PFSK-1 (cell line): ENCODE measurements around the gene NBEA.

Source experiments
- FOXP2 ChIP-seq: optimal IDR thresholded peaks from 2 replicates; pipeline ENCODE3; 2011; ENCODE audit warnings: borderline replicate concordance, control low read depth, inconsistent platforms; ENCODE audit not compliant: insufficient read depth; ENCODE audit errors: extremely low read length, extremely low read depth
- POLR2AphosphoS5 ChIP-seq: IDR thresholded peaks from 2 replicates; pipeline ENCODE4 v1.6.1; 2012; ENCODE audit warnings: low read depth, mild to moderate bottlenecking, control low read depth, low read length, moderate library complexity
- SIN3A ChIP-seq: IDR thresholded peaks from 2 replicates; pipeline ENCODE4 v1.6.1; 2012; ENCODE audit warnings: mild to moderate bottlenecking, low read length, moderate library complexity, borderline replicate concordance; ENCODE audit not compliant: insufficient read depth
- TAF1 ChIP-seq: IDR thresholded peaks from 2 replicates; pipeline ENCODE4 v1.6.1; 2012; ENCODE audit warnings: low read length, control low read depth, borderline replicate concordance; ENCODE audit not compliant: insufficient read depth
- TF ChIP-seq, protein P1 (sequence below), 2 experiments: IDR thresholded peaks; 2 replicates each; pipeline versions ENCODE4 v1.6.1 to v1.8.0; 2011 to 2012; ENCODE audit warnings: low read depth in 2 of 2, low read length in 2 of 2, control low read depth in 1 of 2, inconsistent platforms in 1 of 2, mild to moderate bottlenecking in 1 of 2, moderate library complexity in 1 of 2; ENCODE audit not compliant: insufficient read depth in 1 of 2

NBEA gene

DNA sequence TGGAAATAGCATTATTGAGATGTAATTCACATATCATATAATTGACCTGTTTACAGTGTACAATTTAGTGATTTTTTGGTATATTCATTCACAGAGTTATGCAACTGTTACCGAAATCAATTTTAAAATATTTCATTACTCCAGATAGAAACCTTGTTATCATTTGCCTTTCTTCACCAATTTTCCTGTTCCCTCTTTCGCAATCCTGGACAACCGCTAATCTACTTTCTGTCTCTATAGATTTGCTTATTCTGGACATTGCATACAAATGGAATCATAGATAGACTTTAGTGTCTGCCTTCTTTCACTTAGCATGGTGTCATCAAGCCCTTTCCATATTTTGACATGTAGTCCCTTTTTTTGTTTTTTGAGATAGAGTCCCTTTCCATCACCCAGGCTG, 515.2 kb downstream of the NBEA start:
- TF ChIP-seq SIN3A, result no peak
- TF ChIP-seq POLR2AphosphoS5, result no peak
- no peak for TF ChIP-seq TAF1
- TF ChIP-seq, protein P1, sequence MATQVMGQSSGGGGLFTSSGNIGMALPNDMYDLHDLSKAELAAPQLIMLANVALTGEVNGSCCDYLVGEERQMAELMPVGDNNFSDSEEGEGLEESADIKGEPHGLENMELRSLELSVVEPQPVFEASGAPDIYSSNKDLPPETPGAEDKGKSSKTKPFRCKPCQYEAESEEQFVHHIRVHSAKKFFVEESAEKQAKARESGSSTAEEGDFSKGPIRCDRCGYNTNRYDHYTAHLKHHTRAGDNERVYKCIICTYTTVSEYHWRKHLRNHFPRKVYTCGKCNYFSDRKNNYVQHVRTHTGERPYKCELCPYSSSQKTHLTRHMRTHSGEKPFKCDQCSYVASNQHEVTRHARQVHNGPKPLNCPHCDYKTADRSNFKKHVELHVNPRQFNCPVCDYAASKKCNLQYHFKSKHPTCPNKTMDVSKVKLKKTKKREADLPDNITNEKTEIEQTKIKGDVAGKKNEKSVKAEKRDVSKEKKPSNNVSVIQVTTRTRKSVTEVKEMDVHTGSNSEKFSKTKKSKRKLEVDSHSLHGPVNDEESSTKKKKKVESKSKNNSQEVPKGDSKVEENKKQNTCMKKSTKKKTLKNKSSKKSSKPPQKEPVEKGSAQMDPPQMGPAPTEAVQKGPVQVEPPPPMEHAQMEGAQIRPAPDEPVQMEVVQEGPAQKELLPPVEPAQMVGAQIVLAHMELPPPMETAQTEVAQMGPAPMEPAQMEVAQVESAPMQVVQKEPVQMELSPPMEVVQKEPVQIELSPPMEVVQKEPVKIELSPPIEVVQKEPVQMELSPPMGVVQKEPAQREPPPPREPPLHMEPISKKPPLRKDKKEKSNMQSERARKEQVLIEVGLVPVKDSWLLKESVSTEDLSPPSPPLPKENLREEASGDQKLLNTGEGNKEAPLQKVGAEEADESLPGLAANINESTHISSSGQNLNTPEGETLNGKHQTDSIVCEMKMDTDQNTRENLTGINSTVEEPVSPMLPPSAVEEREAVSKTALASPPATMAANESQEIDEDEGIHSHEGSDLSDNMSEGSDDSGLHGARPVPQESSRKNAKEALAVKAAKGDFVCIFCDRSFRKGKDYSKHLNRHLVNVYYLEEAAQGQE (IDR thresholded peaks at IDR 0.05; ENCODE audit: insufficient read depth in 1 of 2, low read depth in 2 of 2, low read length in 2 of 2), result no peak
- no peak for TF ChIP-seq FOXP2

DNA sequence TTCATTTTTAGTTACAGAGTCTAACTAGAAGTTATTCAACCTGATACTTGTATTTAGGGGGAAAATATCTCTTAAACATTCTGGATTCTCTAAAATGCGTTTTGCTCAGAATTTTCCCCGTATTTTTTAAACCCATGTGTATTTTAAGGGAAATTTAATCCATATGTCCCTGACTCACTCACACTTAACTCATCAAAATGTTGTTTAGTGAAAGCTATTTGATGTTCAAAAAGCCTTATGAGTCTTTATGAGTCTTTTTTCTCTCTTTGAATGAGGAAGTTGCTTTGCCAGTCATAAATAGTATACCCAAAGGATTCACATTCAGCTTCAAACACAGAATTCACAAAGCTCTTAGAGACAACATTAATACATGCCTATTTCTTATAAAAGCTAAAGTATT, 518.0 kb downstream of the NBEA start:
- no peak for TF ChIP-seq TAF1
- no peak for TF ChIP-seq POLR2AphosphoS5
- TF ChIP-seq FOXP2, result no peak
- no peak for TF ChIP-seq SIN3A
- TF ChIP-seq, protein P1 (IDR thresholded peaks at IDR 0.05; ENCODE audit: insufficient read depth in 1 of 2, low read depth in 2 of 2, low read length in 2 of 2), result no peak

- no peak for TF ChIP-seq POLR2AphosphoS5
- no peak for TF ChIP-seq SIN3A
- TF ChIP-seq FOXP2, result no peak
- no peak for TF ChIP-seq TAF1
- TF ChIP-seq, protein P1 (IDR thresholded peaks at IDR 0.05; ENCODE audit: insufficient read depth in 1 of 2, low read depth in 2 of 2, low read length in 2 of 2), result no peak
These were observed 523.3 kb downstream of the NBEA start for GRCh38 chr13:35465371-35465770.

GRCh38 chr13:35468195-35468594, 526.1 kb downstream of the NBEA start:
- TF ChIP-seq, protein P1 (IDR thresholded peaks at IDR 0.05; ENCODE audit: insufficient read depth in 1 of 2, low read depth in 2 of 2, low read length in 2 of 2), result no peak
- TF ChIP-seq TAF1 (no peak), FOXP2 (no peak), POLR2AphosphoS5 (no peak), SIN3A (no peak)
